Body of pancreas (tissue), 4 donors: ENCODE results near the gene SERINC2. TPM values are rescaled to one million over a fixed set of nuclear protein-coding genes. Genes with fewer than 3 reads are reported as not detected.
"Not testable (repeated sequence)": the region's sequence is repeated elsewhere in the genome, so short reads cannot be mapped to it uniquely, and the experiment has no call there.

Experiments
- ATAC-seq: fragments of 150-250 bp; one replicate; pipeline ENCODE4 v1.9.1; 2016
- DNase-seq, 4 donors: peaks; one replicate each; pipeline ENCODE4 v3.0.0-alpha.2; 2019
- H3K27ac ChIP-seq, 4 donors: fragments of 200-600 bp; sonication (generic); 1 replicate in 3 of 4; 2 replicates in 1 of 4; pipeline versions ENCODE4 v1.5.1 to v1.6.1; 2016 to 2019; ENCODE audit warnings: mild to moderate bottlenecking in 1 of 4, mixed read lengths in 1 of 4, moderate library complexity in 1 of 4
- H3K27me3 ChIP-seq, 2 donors: fragments of 200-600 bp; sonication (generic); one replicate each; pipeline ENCODE4 v1.6.0; 2016; ENCODE audit warnings: mild to moderate bottlenecking in 1 of 2
- H3K36me3 ChIP-seq, 2 donors: fragments of 200-600 bp; sonication (generic); replicated peaks in 1 of 2; 2 replicates each; pipeline ENCODE4 v1.5.1; 2016; ENCODE audit warnings: low read depth in 2 of 2; ENCODE audit not compliant: insufficient read depth in 1 of 2
- H3K4me1 ChIP-seq: fragments of 200-600 bp; sonication (generic); one replicate; pipeline ENCODE4 v1.6.0; 2016
- H3K4me3 ChIP-seq, 2 donors: fragments of 200-600 bp; sonication (generic); 1 replicate in 1 of 2; 2 replicates in 1 of 2; pipeline ENCODE4 v1.5.1; 2016 to 2019
- H3K9me3 ChIP-seq, 3 donors: fragments of 200-600 bp; sonication (generic); 1 replicate in 2 of 3; 2 replicates in 1 of 3; pipeline ENCODE4 v1.5.1; 2016
- CTCF ChIP-seq, 7 experiments: fragments of 450-650 bp in 4 of 7; fragments of 200-600 bp in 3 of 7; sonication (generic) in 3 of 7; IDR thresholded peaks; one replicate each; pipeline ENCODE4 v1.5.1; 2016 to 2019; ENCODE audit warnings: antibody characterized with exemption in 7 of 7
- POLR2A ChIP-seq, 3 donors: fragments of 450-650 bp; IDR thresholded peaks; one replicate each; pipeline ENCODE4 v1.6.1; 2016; ENCODE audit warnings: antibody characterized with exemption in 3 of 3, mild to moderate bottlenecking in 2 of 3
- WGBS, 2 donors: methylation state at CpG; one replicate each; pipeline ENCODE4 v1.1.5; 2017; 5-methylcytosine and 5-hydroxymethylcytosine counted together
- intact Hi-C: fragments of 100-400 bp; cut with DNase I; formaldehyde crosslinking; loops from one replicate; pipeline ENCODE4 v1.15.1; 2023
- total RNA-seq, 2 donors: library from RNA; depleted of rRNA; stranded (reverse); fragments of >200 nt; gene quantifications; one replicate each; pipeline ENCODE4 v1.1.0, GENCODE V29; 2016

Gene SERINC2
- total RNA-seq, 2 donors from 2014 or later, result 14.5 to 41.2 TPM

GRCh38 chr1:31429583-31429982 is 16.6 kb downstream of the SERINC2 start:
- DNase-seq (no peak), ATAC-seq (no peak)

GRCh38 chr1:31431351-31432257 is 18.6 kb downstream of the SERINC2 start:
- DNase-seq, result peak in 2 of 4 donors; percentile 77 to 86
- H3K27me3 ChIP-seq, H3K4me3 ChIP-seq, H3K9me3 ChIP-seq, ATAC-seq, intact Hi-C loops, H3K4me1 ChIP-seq, H3K27ac ChIP-seq, H3K36me3 ChIP-seq: not testable (repeated sequence)
- 22 to 44% methylated on average over 3 of the region's 3 CpGs for WGBS, 2 donors

More at GRCh38 chr1:31429583-31429982, 16.6 kb downstream of the SERINC2 start:
- Histone ChIP-seq H3K4me1 (no peaks in the 10 kb centered on the region), H3K36me3 (no peaks in the 10 kb centered on the region), H3K27me3 (no peaks in the 10 kb centered on the region), H3K27ac (no peak overlapping the region), H3K4me3 (no peak overlapping the region), H3K9me3 (no peaks in the 10 kb centered on the region)
- 95 to 100% methylated on average over 1 to 6 of the region's 6 CpGs for WGBS, 2 donors
- intact Hi-C loops, result loop anchor here (10.0 kb wide), 1 partner anchor 115 kb away; no protein-coding TSS in a partner anchor
- TF ChIP-seq POLR2A (IDR thresholded peaks at IDR 0.05) (no peak), CTCF (IDR thresholded peaks at IDR 0.05) (no peak)

GRCh38 chr1:31432592-31433395 is 19.8 kb downstream of the SERINC2 start:
- Histone ChIP-seq H3K4me1 (no peaks in the 10 kb centered on the region), H3K4me3 (no peak overlapping the region), H3K36me3 (no peaks in the 10 kb centered on the region), H3K27me3 (no peaks in the 10 kb centered on the region), H3K9me3 (no peaks in the 10 kb centered on the region), H3K27ac (no peak overlapping the region)
- TF ChIP-seq POLR2A (IDR thresholded peaks at IDR 0.05), result no peak
- no peak for TF ChIP-seq CTCF (IDR thresholded peaks at IDR 0.05)
- DNase-seq, result peak in 1 of 4 donors; percentile 12
- no peak for ATAC-seq
- 71 to 93% methylated on average over 6 to 20 of the region's 20 CpGs for WGBS, 2 donors
- intact Hi-C loops, result no loop called here

- H3K4me3 ChIP-seq, result no peak overlapping the region
- ATAC-seq, result no peak
- no peaks in the 10 kb centered on the region for H3K9me3 ChIP-seq
- no peaks in the 10 kb centered on the region for H3K27me3 ChIP-seq
- peak in 1 of 4 donors; percentile 1 for DNase-seq
- no peaks in the 10 kb centered on the region for H3K36me3 ChIP-seq
- no peak overlapping the region for H3K27ac ChIP-seq
- 73 to 86% methylated on average over 6 of the region's 6 CpGs for WGBS, 2 donors
- no peaks in the 10 kb centered on the region for H3K4me1 ChIP-seq
- TF ChIP-seq CTCF (IDR thresholded peaks at IDR 0.05), result no peak
- TF ChIP-seq POLR2A (IDR thresholded peaks at IDR 0.05), result no peak
- intact Hi-C loops, result no loop called here
Measured at GRCh38 chr1:31433396-31433930, 20.4 kb downstream of the SERINC2 start.
